Ishikawa (cell line): ENCODE data around the gene CHCHD6.

Experiments
- EP300 ChIP-seq: IDR thresholded peaks from 2 replicates; pipeline ENCODE4 v1.6.1; 2012; ENCODE audit warnings: borderline replicate concordance
- FOXM1 ChIP-seq: IDR thresholded peaks from 2 replicates; pipeline ENCODE4 v1.6.1; 2012; ENCODE audit warnings: low read depth, borderline replicate concordance
- RAD21 ChIP-seq: IDR thresholded peaks from 2 replicates; pipeline ENCODE4 v1.6.1; 2012; ENCODE audit warnings: low read depth
- TAF1 ChIP-seq: IDR thresholded peaks from 2 replicates; pipeline ENCODE4 v1.6.1; 2012; ENCODE audit warnings: low read depth, mild to moderate bottlenecking
- TF ChIP-seq, protein P1 (sequence below): IDR thresholded peaks from 2 replicates; pipeline ENCODE4 v1.6.1; 2012
- TF ChIP-seq, protein P2 (sequence below): IDR thresholded peaks from 2 replicates; pipeline ENCODE4 v1.6.1; 2012

GRCh38 chr3:126932188-126932931 is 228.3 kb downstream of the CHCHD6 start:
- TF ChIP-seq, protein P1, sequence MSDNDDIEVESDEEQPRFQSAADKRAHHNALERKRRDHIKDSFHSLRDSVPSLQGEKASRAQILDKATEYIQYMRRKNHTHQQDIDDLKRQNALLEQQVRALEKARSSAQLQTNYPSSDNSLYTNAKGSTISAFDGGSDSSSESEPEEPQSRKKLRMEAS, result no peak
- TF ChIP-seq EP300 (no peak), TAF1 (no peak), RAD21 (no peak), FOXM1 (no peak)
- TF ChIP-seq, protein P2, sequence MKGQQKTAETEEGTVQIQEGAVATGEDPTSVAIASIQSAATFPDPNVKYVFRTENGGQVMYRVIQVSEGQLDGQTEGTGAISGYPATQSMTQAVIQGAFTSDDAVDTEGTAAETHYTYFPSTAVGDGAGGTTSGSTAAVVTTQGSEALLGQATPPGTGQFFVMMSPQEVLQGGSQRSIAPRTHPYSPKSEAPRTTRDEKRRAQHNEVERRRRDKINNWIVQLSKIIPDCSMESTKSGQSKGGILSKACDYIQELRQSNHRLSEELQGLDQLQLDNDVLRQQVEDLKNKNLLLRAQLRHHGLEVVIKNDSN, result no peak
